Measurements from ENCODE around the gene PDE6A.
"Not testable (repeated sequence)": the region's sequence is repeated elsewhere in the genome, so short reads cannot be mapped to it uniquely, and the experiment has no call there.

- TF ChIP-seq CTCF, POLR2A (IDR thresholded peaks at IDR 0.05): not testable (repeated sequence)
Observed at GRCh38 chr5:149879593-149879992, 65.0 kb downstream of the PDE6A start.
